ENCODE measurements around the gene TMEM164. TPM values are rescaled to one million over a fixed set of nuclear protein-coding genes. Genes with fewer than 3 reads are reported as not detected.

Gene TMEM164
- polyA plus RNA-seq, 1 experiment = 7.7 TPM

- TF ChIP-seq CTCF (IDR thresholded peaks at IDR 0.05; ENCODE audit: insufficient read depth, low read depth, low read length) = no peak
- H3K36me3 ChIP-seq (ENCODE audit: control insufficient read depth, insufficient read depth, low read length) = no peaks in the 10 kb centered on the region
- H3K27me3 ChIP-seq (ENCODE audit: control insufficient read depth, insufficient read depth, low read length) = no peaks in the 10 kb centered on the region
- DNase-seq (ENCODE audit: low read depth) = no peak
- ChIA-PET POLR2A (no interaction called here), CTCF (no interaction called here)
- H3K4me3 ChIP-seq (ENCODE audit: low read depth, low read length) = no peak overlapping the region
Observed at GRCh38 chrX:110004215-110004614, 1.3 kb downstream of the TMEM164 start.

GRCh38 chrX:110004731-110005369 is 1.9 kb downstream of the TMEM164 start:
- no peaks in the 10 kb centered on the region for H3K36me3 ChIP-seq (ENCODE audit: control insufficient read depth, insufficient read depth, low read length)
- no peak for DNase-seq (ENCODE audit: low read depth)
- H3K4me3 ChIP-seq (ENCODE audit: low read depth, low read length) = no peak overlapping the region
- H3K27me3 ChIP-seq (ENCODE audit: control insufficient read depth, insufficient read depth, low read length) = no peaks in the 10 kb centered on the region
- TF ChIP-seq CTCF (IDR thresholded peaks at IDR 0.05; ENCODE audit: insufficient read depth, low read depth, low read length) = no peak
- POLR2A ChIA-PET = no interaction called here
- CTCF ChIA-PET = no interaction called here

GRCh38 chrX:110006161-110006560 is 3.2 kb downstream of the TMEM164 start:
- no peak for TF ChIP-seq CTCF (IDR thresholded peaks at IDR 0.05; ENCODE audit: insufficient read depth, low read depth, low read length)
- no peak overlapping the region for H3K4me3 ChIP-seq (ENCODE audit: low read depth, low read length)
- no peaks in the 10 kb centered on the region for H3K36me3 ChIP-seq (ENCODE audit: control insufficient read depth, insufficient read depth, low read length)
- ChIA-PET CTCF (interaction anchor here (0.9 to 1.8 kb wide), 2 partner anchors 9 to 10 kb away, joined by 4 to 5 read pairs; no protein-coding TSS in a partner anchor), POLR2A (no interaction called here)
- DNase-seq (ENCODE audit: low read depth) = no peak
- no peaks in the 10 kb centered on the region for H3K27me3 ChIP-seq (ENCODE audit: control insufficient read depth, insufficient read depth, low read length)

GRCh38 chrX:110006821-110007375 is 4.0 kb downstream of the TMEM164 start:
- Histone ChIP-seq H3K27me3 (ENCODE audit: control insufficient read depth, insufficient read depth, low read length) (no peaks in the 10 kb centered on the region), H3K36me3 (ENCODE audit: control insufficient read depth, insufficient read depth, low read length) (no peaks in the 10 kb centered on the region), H3K4me3 (ENCODE audit: low read depth, low read length) (no peak overlapping the region)
- no peak for TF ChIP-seq CTCF (IDR thresholded peaks at IDR 0.05; ENCODE audit: insufficient read depth, low read depth, low read length)
- ChIA-PET POLR2A (no interaction called here), CTCF (interaction anchor here (0.6 to 1.8 kb wide), 2 partner anchors 10 to 1453 kb away, joined by 3 to 5 read pairs; no protein-coding TSS in a partner anchor)
- no peak for DNase-seq (ENCODE audit: low read depth)

- DNase-seq (ENCODE audit: low read depth) = no peak
- H3K4me3 ChIP-seq (ENCODE audit: low read depth, low read length) = no peak overlapping the region
- no peaks in the 10 kb centered on the region for H3K27me3 ChIP-seq (ENCODE audit: control insufficient read depth, insufficient read depth, low read length)
- ChIA-PET CTCF (interaction anchor here (1.8 kb wide), 1 partner anchor 8 kb away, joined by 5 read pairs; no protein-coding TSS in a partner anchor), POLR2A (no interaction called here)
- TF ChIP-seq CTCF (IDR thresholded peaks at IDR 0.05; ENCODE audit: insufficient read depth, low read depth, low read length) = no peak
- H3K36me3 ChIP-seq (ENCODE audit: control insufficient read depth, insufficient read depth, low read length) = no peaks in the 10 kb centered on the region
Observed at GRCh38 chrX:110008011-110008635, 5.2 kb downstream of the TMEM164 start.
